Upper lobe of right lung (tissue), 1 donor: Measurements from ENCODE around the gene TIFAB. TPM values are rescaled to one million over a fixed set of nuclear protein-coding genes. Genes with fewer than 3 reads are reported as not detected.
A peak's percentile ranks its signal among the peaks of the same experiment; 100 is the strongest.

ENCODE experiments used
- ATAC-seq: fragments of 200-7000 bp; cut with Tn5 transposase; one replicate; pipeline ENCODE4 v1.9.1; 2020; ENCODE audit warnings: mild to moderate bottlenecking, moderate library complexity
- DNase-seq: peaks from one replicate; pipeline ENCODE4 v3.0.0-alpha.2; 2020
- H3K27ac ChIP-seq: fragments of 200-600 bp; one replicate; pipeline ENCODE4 v1.8.0; 2022
- H3K27me3 ChIP-seq: fragments of 200-600 bp; one replicate; pipeline ENCODE4 v1.8.0; 2022; ENCODE audit warnings: mild to moderate bottlenecking
- H3K36me3 ChIP-seq: fragments of 200-600 bp; one replicate; pipeline ENCODE4 v1.8.0; 2022
- H3K4me1 ChIP-seq: fragments of 200-600 bp; one replicate; pipeline ENCODE4 v1.8.0; 2022
- H3K4me3 ChIP-seq: fragments of 200-600 bp; one replicate; pipeline ENCODE4 v1.8.0; 2022; ENCODE audit warnings: mild to moderate bottlenecking
- H3K9me3 ChIP-seq: fragments of 200-600 bp; one replicate; pipeline ENCODE4 v1.8.0; 2022
- intact Hi-C: fragments of 100-400 bp; cut with DNase I; formaldehyde crosslinking; loops from one replicate; pipeline ENCODE4 v1.11.0; 2022
- total RNA-seq: library from RNA; stranded (reverse); fragmentation: NEBNext Ultra II Directional; extraction: Animal tissue kit (Norgen Biotek cat#: 25700); gene quantifications from one replicate; pipeline ENCODE4 v1.2.1, GENCODE V29; 2021
- TF ChIP-seq, protein P1 (sequence below): fragments of 200-600 bp; IDR thresholded peaks from one replicate; pipeline ENCODE4 v1.8.0; 2022; ENCODE audit warnings: antibody characterized with exemption
- donor health status: DM: no; HTN: yes; CAD: no; lungs with severe emphysema.

Gene TIFAB
- total RNA-seq, 1 donor from 2014 or later = 0.43 TPM

DNA sequence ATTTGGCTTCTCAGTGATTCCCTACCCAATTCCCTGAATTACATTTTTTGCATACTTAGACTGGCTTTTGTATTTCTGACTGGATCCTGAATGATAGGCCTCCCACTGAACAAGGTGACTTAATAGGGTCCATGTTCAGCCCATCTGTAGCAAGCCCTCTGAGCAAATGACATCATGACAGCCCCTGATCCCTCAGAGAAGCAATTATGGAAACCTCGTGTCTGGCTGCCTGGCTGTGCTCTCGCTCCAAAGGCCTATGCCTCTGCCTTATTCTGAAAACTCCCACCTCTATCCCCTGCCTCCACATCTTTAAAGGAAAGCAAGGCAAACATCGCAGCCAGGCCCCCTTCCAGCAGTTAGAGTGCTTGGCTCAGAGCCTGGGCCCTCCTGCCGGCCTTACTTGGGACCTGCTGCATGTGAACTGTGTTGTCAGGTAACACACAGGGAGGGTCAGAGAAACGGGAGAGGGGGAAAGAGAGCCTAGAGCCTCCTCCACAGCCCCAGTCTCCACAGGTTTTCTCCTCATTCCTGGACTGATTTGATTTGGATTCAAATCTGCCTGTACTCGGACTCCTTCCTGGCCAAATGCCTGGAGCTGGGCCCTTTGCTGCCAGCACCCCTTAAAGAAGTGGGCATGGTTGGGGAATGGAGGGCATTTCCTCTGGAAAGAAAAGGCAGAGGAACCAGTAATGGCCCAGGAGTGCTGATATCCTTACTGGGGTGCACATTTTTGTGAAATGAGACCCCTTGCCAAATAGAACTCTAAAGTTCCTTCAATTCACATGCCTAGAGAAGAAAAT lies 8.8 kb downstream of the TIFAB start:
- H3K27ac ChIP-seq = peak overlapping the region; percentile 60
- DNase-seq = peak; percentile 36
- H3K36me3 ChIP-seq = no peaks in the 10 kb centered on the region
- intact Hi-C loops = no loop called here
- H3K9me3 ChIP-seq = no peaks in the 10 kb centered on the region
- no peaks in the 10 kb centered on the region for H3K27me3 ChIP-seq
- ATAC-seq = no peak
- H3K4me1 ChIP-seq = peaks cover 35% of the 10 kb centered on the region
- H3K4me3 ChIP-seq = no peak overlapping the region
- TF ChIP-seq, protein P1, sequence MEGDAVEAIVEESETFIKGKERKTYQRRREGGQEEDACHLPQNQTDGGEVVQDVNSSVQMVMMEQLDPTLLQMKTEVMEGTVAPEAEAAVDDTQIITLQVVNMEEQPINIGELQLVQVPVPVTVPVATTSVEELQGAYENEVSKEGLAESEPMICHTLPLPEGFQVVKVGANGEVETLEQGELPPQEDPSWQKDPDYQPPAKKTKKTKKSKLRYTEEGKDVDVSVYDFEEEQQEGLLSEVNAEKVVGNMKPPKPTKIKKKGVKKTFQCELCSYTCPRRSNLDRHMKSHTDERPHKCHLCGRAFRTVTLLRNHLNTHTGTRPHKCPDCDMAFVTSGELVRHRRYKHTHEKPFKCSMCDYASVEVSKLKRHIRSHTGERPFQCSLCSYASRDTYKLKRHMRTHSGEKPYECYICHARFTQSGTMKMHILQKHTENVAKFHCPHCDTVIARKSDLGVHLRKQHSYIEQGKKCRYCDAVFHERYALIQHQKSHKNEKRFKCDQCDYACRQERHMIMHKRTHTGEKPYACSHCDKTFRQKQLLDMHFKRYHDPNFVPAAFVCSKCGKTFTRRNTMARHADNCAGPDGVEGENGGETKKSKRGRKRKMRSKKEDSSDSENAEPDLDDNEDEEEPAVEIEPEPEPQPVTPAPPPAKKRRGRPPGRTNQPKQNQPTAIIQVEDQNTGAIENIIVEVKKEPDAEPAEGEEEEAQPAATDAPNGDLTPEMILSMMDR = no peak

GRCh38 chr5:135442431-135443160 lies 9.6 kb downstream of the TIFAB start:
- intact Hi-C loops = no loop called here
- H3K27ac ChIP-seq = peak overlapping the region; percentile 47
- ATAC-seq = peak; percentile 33
- no peak overlapping the region for H3K4me3 ChIP-seq
- H3K36me3 ChIP-seq = no peaks in the 10 kb centered on the region
- no peaks in the 10 kb centered on the region for H3K9me3 ChIP-seq
- peaks cover 42% of the 10 kb centered on the region for H3K4me1 ChIP-seq
- DNase-seq = peak; percentile 52
- TF ChIP-seq, protein P1 = no peak
- no peaks in the 10 kb centered on the region for H3K27me3 ChIP-seq

- TF ChIP-seq, protein P1 = no peak
- ATAC-seq = no peak
- Histone ChIP-seq H3K27ac (peak overlapping the region; percentile 47), H3K4me1 (peaks cover 42% of the 10 kb centered on the region), H3K4me3 (no peak overlapping the region), H3K27me3 (peaks cover 2% of the 10 kb centered on the region), H3K9me3 (no peaks in the 10 kb centered on the region), H3K36me3 (no peaks in the 10 kb centered on the region)
- peak; percentile 37 for DNase-seq
- intact Hi-C loops = no loop called here
Observed at GRCh38 chr5:135441919-135442318, 10.2 kb downstream of the TIFAB start.

DNA sequence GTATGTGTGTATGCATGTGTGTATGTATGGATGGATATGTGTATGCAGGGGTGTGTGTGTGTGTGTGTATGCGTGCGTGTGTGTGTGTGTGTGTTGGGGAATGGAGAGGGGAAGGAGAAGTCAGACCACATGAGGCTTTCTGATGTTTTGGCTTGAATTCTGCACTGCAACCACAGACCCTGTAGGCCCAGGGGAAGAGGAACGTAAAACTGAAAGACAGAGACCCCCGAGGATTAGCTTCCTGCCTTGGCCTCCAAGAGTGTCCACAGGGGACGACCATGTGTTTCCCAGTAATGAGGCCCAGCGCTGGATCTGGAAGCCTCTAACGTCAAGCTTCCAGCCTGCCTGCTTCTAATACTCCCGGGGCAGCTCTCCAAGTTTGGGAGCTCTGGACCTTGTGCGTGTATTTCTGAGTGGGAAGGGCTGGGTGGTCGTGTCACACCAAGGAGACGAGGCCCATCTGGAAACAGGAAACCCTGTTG lies 10.8 kb downstream of the TIFAB start:
- intact Hi-C loops = no loop called here
- Histone ChIP-seq H3K36me3 (no peaks in the 10 kb centered on the region), H3K27ac (no peak overlapping the region), H3K4me3 (no peak overlapping the region), H3K9me3 (no peaks in the 10 kb centered on the region), H3K27me3 (peaks cover 6% of the 10 kb centered on the region), H3K4me1 (peaks cover 46% of the 10 kb centered on the region)
- DNase-seq (peak; percentile 50), ATAC-seq (no peak)
- TF ChIP-seq, protein P1 = no peak

- H3K4me3 ChIP-seq = no peak overlapping the region
- intact Hi-C loops = no loop called here
- H3K27me3 ChIP-seq = peaks cover 6% of the 10 kb centered on the region
- TF ChIP-seq, protein P1 = no peak
- H3K27ac ChIP-seq = no peak overlapping the region
- no peak for ATAC-seq
- DNase-seq = no peak
- H3K9me3 ChIP-seq = no peaks in the 10 kb centered on the region
- peaks cover 46% of the 10 kb centered on the region for H3K4me1 ChIP-seq
- H3K36me3 ChIP-seq = no peaks in the 10 kb centered on the region
Observed at GRCh38 chr5:135440916-135441315, 11.2 kb downstream of the TIFAB start.
